Activated CD4-positive, alpha-beta T cell treated with anti-CD3 and anti-CD28 coated beads, Interleukin-2, amount 10 ng/mL, durations not matched to agents 7 days and 5 days (primary cell): ENCODE measurements around the gene ZNF507. TPM values are rescaled to one million over a fixed set of nuclear protein-coding genes. Genes with fewer than 3 reads are reported as not detected.

Experiments used
- CTCF ChIA-PET: fragments of 350-600 bp; sonication (Branson Sonifier 250); formaldehyde crosslinking; loops from one replicate; lab custom pipeline; 2021; ENCODE audit warnings: antibody characterized with exemption; lab: Charles Lee
- POLR2A ChIA-PET: fragments of 350-600 bp; sonication (Branson Sonifier 250); formaldehyde crosslinking; loops from one replicate; lab custom pipeline; 2021; ENCODE audit warnings: antibody characterized with exemption; lab: Charles Lee
- DNase-seq: peaks from one replicate; pipeline ENCODE4 v3.0.0-alpha.2; 2020
- H3K27ac Mint-ChIP-seq: one replicate; pipeline ENCODE4 v1.8.0; 2021; ENCODE audit warnings: mild to moderate bottlenecking, moderate library complexity, mixed read lengths
- H3K27me3 Mint-ChIP-seq: one replicate; pipeline ENCODE4 v1.8.0; 2021; ENCODE audit warnings: mixed read lengths
- H3K36me3 Mint-ChIP-seq: one replicate; pipeline ENCODE4 v1.8.0; 2021; ENCODE audit warnings: low read depth, mixed read lengths
- H3K4me1 Mint-ChIP-seq: one replicate; pipeline ENCODE4 v1.8.0; 2021; ENCODE audit warnings: mixed read lengths
- H3K4me3 Mint-ChIP-seq: one replicate; pipeline ENCODE4 v1.8.0; 2021; ENCODE audit warnings: mild to moderate bottlenecking, moderate library complexity, mixed read lengths
- H3K9me3 Mint-ChIP-seq: one replicate; pipeline ENCODE4 v1.8.0; 2021; ENCODE audit warnings: mixed read lengths
- total RNA-seq, 2 experiments: library from RNA; stranded (reverse); gene quantifications; one replicate each; pipeline ENCODE4 v1.2.3, GENCODE V29; 2021

Gene ZNF507
- 10 to 100 TPM; 30.4 to 33.3 TPM for total RNA-seq

DNA sequence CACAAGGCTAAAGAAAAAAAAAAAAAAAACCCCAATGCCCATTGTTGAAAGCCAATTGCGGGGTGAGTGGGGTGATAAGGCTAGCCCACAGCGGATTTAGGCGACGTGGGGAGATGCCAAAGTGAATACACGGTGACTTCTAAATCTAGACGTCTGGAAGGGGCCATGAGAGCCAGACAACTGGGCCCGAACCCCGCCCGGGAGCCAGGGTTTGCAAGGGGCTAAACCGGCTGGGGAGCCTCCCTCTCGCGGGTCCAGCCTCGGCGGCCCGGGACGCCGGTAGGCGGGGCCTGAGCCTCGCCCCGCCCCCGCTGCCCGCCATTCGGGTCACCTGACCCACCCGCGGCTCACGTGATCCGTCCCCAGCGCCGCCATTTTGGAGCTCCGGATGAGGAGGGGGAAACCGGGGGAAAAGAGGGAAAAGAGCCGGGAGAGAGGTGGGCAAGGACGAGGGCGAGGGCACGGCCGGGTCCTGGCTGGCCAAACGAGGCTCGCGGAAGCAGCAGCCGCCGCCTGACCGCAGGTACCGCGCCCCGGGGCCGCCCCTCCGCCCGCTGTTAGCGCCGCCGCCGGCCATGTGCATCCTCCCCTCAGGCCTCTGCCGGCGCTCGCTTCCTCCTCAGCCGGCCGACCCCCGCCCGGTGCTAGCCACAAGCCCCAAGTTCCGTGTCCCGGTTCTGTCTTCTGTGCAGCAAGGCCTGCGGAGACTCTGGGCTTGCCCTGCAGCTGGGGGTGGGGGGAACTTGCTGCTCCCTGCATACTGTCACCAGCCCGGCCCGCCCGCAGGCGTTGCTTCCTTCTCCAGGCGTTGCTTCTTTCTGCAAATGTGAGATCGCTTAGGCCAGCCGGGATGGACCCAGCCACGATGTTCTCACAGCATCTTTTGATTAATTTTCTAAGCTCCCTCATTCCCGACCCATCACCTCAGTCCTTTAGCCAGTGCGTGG lies at the start of gene ZNF507:
Gene ZNF507, plus strand, starts transcription at position 350 of the 947 bp plus-strand sequence. CDS start 7,221 bp downstream, outside the sequence.
- peak within 1 kb of the TSS; percentile 90 for H3K4me3 Mint-ChIP-seq

DNA sequence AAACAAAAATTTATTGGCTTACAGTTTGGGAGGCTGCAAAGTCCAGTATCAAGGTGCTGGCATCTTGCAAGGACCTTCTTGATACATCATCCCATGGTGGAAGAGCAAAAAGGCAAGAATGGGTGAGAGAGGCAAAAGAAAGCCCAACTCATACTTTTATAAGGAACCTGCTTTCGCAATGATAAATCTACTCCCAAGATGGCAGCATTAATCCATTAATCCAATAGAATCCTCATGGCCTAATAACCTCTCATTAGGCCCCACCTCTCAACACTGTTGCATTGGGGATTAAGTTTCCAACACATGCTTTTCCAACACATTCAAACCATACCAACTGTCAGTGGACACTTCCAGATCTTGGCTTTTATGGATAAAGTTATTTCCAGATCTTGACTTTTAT lies 48.7 kb upstream of the ZNF507 start:
- Mint-ChIP-seq H3K4me3 (no peak overlapping the region), H3K27ac (no peak overlapping the region), H3K9me3 (no peaks in the 10 kb centered on the region), H3K4me1 (no peaks in the 10 kb centered on the region), H3K27me3 (peaks cover 13% of the 10 kb centered on the region), H3K36me3 (no peaks in the 10 kb centered on the region)
- ChIA-PET POLR2A (no interaction called here), CTCF (no interaction called here)
- no peak for DNase-seq

More for the DNA sequence above, at the start of gene ZNF507:
- H3K4me1 Mint-ChIP-seq: peaks cover 33% of the 10 kb centered on the region
- H3K27ac Mint-ChIP-seq: peak within 1 kb of the TSS; percentile 92
- H3K9me3 Mint-ChIP-seq: no peaks in the 10 kb centered on the region
- ChIA-PET CTCF (interaction anchor here (1.0 to 1.1 kb wide), 2 partner anchors 11 to 228 kb away, joined by 3 read pairs; no protein-coding TSS in a partner anchor), POLR2A (interaction anchor here (0.6 kb wide), 1 partner anchor 60 kb away, joined by 3 read pairs; no protein-coding TSS in a partner anchor)
- peaks cover 6% of the 10 kb centered on the region for H3K27me3 Mint-ChIP-seq
- peak; percentile 87 for DNase-seq
- H3K36me3 Mint-ChIP-seq: peaks cover 31% of the 10 kb centered on the region

DNA sequence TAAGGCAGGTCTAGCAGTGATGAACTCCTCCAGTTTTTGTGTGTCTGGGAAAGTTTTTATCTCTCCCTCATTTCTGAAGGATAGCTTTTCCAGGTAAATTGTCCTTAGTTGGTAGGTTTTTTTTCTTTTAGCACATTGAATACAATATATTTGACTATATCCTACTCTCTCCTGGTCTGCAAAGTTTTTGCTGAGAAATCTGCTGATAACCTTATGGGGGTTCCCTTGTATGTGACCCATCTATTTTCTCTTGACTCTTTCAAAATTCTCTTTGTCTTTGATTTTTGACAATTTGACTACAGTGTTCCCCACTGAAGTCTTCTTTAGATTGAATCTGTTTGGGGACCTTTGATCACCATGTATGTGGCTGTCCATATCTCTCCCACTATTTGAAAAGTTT lies 42.6 kb upstream of the ZNF507 start:
- H3K4me1 Mint-ChIP-seq: no peaks in the 10 kb centered on the region

DNA sequence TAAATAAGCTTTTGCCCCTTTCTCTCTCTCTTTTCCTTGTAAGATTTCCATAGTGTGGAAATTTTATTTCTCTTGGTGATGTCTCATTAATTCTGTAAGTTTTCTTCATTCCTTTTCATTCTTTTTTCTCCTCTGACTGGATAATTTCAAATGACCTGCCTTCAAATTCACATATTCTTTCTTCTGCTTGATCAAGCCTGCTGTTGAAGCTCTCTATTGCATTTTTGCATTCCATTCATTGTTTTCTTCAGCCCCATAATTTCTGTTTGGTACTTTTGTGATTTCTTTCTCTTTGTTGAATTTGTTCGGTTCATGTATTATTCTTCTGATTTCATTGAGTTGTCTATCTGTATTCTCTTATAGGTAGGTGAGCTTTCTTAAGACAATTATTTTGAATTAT lies 42.2 kb upstream of the ZNF507 start:
- Mint-ChIP-seq H3K27ac (no peak overlapping the region), H3K4me1 (no peaks in the 10 kb centered on the region), H3K27me3 (peaks cover 20% of the 10 kb centered on the region), H3K9me3 (peaks cover 5% of the 10 kb centered on the region), H3K4me3 (no peak overlapping the region), H3K36me3 (no peaks in the 10 kb centered on the region)
- POLR2A ChIA-PET: no interaction called here
- CTCF ChIA-PET: no interaction called here
- no peak for DNase-seq

More for the DNA sequence above, 42.6 kb upstream of the ZNF507 start:
- ChIA-PET CTCF (no interaction called here), POLR2A (no interaction called here)
- Mint-ChIP-seq H3K36me3 (no peaks in the 10 kb centered on the region), H3K27me3 (peaks cover 20% of the 10 kb centered on the region), H3K27ac (no peak overlapping the region), H3K9me3 (peaks cover 5% of the 10 kb centered on the region), H3K4me3 (no peak overlapping the region)
- no peak for DNase-seq

DNA sequence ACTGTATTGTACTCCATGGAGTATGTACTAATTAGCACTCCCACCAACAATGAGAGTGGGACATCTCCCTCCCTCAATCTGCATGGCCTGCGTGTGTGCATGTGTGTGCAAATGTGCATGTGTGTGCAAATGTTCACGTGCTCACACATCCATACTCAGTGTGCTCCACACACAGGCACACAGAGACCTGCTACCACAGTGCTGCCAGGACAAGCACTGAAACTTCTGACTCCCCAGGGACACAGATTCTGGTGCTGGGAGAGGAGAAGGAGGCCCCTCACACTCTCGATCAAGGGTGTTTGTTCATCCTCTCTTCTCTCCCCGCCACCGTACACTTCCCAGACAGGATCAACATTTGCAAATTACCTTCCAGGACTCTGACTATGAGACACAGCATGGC lies 37.8 kb upstream of the ZNF507 start:
- Mint-ChIP-seq H3K4me3 (no peak overlapping the region), H3K4me1 (no peaks in the 10 kb centered on the region), H3K9me3 (peaks cover 5% of the 10 kb centered on the region), H3K36me3 (no peaks in the 10 kb centered on the region), H3K27ac (no peak overlapping the region), H3K27me3 (peaks cover 10% of the 10 kb centered on the region)
- ChIA-PET CTCF (no interaction called here), POLR2A (no interaction called here)
- DNase-seq: no peak

DNA sequence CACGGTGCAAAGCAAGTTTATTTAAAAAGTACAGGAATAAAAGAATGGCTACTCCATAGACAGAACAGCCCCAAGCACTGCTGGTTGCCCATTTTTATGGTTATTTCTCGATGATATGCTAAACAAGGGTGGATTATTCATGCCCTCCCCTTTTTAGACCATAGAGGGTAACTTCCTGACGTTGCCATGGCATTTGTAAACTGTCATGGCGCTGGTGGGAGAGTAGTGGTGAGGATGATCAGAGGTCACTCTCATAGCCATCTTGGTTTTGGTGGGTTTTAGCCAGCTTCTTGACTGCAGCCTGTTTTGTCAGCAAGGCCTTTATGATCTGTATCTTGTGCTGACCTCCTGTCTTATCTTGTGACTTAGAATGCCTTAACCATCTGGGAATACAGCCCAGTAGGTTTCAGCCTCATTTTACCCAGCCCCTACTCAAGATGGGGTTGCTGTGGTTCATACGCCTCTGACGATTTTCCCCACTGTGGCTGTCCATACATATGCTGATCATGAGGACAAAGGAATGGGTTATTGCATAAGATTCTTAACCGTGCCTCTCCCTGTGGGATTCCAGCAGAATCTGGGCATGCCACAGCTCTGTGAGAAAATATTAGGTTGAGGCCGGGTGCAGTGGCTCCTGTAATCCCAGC lies 36.9 kb upstream of the ZNF507 start:
- no peak overlapping the region for H3K27ac Mint-ChIP-seq
- H3K4me3 Mint-ChIP-seq: no peak overlapping the region
- no peaks in the 10 kb centered on the region for H3K4me1 Mint-ChIP-seq
- peaks cover 2% of the 10 kb centered on the region for H3K27me3 Mint-ChIP-seq
- H3K36me3 Mint-ChIP-seq: no peaks in the 10 kb centered on the region
- DNase-seq: no peak
- peaks cover 2% of the 10 kb centered on the region for H3K9me3 Mint-ChIP-seq
- ChIA-PET POLR2A (no interaction called here), CTCF (no interaction called here)

DNA sequence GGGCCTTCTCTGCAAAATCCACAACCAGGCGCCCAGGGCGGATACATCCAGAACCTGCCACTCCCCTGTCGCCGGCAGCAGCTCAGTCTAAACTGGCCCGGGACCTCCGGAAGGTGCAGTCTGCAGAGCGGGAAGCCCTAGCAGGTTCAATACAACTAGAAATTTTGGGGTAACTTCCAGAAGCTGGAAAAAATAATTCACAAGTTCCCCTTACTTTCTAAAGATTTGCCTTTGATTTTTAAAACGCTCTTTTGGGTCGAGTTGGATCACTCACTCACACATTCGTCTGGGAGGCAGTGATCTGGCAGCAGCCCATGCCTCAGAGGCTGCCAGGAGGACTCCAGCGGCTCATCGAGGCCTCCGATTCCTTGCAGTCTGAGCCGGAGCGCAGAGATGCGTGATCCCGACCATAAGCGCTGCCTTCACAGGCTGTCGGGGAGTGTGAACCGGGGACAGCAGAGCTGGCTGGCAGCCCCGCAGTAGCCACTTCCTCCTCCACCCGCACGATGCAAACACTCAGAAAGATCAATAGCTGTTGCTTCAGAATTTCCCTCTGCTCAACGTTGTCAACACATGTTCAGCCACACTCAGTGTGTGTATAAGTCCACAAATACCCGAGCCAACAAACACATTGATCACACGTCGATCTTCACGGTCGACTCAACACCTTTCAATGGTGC lies 35.6 kb upstream of the ZNF507 start:
- no peak for DNase-seq
- no peaks in the 10 kb centered on the region for H3K4me1 Mint-ChIP-seq
- peaks cover 3% of the 10 kb centered on the region for H3K27me3 Mint-ChIP-seq
- H3K9me3 Mint-ChIP-seq: no peaks in the 10 kb centered on the region
- POLR2A ChIA-PET: no interaction called here
- CTCF ChIA-PET: interaction anchor here (0.6 kb wide), 1 partner anchor 270 kb away, joined by 3 read pairs; no protein-coding TSS in a partner anchor
- no peak overlapping the region for H3K27ac Mint-ChIP-seq
- no peaks in the 10 kb centered on the region for H3K36me3 Mint-ChIP-seq
- H3K4me3 Mint-ChIP-seq: no peak overlapping the region

DNA sequence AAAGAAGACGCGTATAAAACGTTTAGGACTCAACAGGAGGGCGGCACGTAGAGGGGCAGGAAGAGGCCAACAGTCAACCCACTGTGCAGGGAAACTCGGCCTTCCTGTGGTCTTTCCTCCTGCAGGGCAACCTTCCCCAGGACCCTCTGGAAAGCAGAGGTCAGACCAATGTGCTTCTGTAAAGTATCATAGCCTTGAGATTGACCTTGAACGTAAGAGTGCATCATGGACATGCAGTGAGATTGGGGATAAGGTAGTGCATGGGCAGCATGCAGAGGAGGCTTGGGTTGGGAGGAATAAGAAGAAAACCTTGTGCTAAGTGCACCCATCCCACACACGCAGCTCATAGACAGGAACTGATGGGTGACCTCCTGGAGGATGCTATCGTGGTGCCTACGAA lies 34.0 kb upstream of the ZNF507 start:
- POLR2A ChIA-PET: no interaction called here
- H3K27ac Mint-ChIP-seq: no peak overlapping the region
- no peak for DNase-seq
- H3K4me3 Mint-ChIP-seq: no peak overlapping the region
- no peaks in the 10 kb centered on the region for H3K4me1 Mint-ChIP-seq
- peaks cover 5% of the 10 kb centered on the region for H3K27me3 Mint-ChIP-seq
- H3K36me3 Mint-ChIP-seq: no peaks in the 10 kb centered on the region
- H3K9me3 Mint-ChIP-seq: no peaks in the 10 kb centered on the region
- CTCF ChIA-PET: no interaction called here

DNA sequence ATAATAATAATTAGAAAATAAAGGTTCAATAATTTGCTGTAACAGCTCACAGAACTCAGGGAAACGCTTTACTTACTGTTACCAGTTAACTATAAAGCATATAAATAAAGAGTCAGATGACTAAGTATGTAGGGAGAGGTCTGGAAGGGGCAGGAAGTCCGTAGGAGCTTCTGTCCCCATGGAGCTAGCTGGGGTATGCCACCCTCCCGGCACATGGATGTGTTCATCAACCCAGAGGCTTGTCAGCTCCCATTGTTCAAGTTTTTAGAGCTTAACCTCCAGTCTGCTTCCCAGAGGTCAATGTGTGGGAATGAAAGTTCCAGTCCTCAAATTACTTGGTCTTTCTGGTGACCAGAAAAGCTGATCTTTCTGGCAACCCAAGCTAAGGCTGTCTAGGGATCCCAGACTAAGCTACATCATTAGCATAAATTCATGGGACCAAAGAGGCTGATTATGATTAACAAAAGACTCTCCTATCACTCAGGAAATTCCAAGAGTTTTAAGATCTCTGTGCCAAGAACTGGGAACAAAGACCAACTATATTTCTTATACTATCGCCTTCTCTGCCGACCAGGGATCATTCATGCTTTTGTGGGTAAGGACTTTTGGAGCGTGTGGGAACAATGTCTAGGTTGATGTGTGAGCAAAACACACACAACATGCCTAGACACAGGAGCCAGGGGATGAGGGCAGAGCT lies 31.7 kb upstream of the ZNF507 start:
- ChIA-PET CTCF (interaction anchor here (0.6 kb wide), 1 partner anchor 510 kb away, joined by 3 read pairs; no protein-coding TSS in a partner anchor), POLR2A (no interaction called here)
- no peaks in the 10 kb centered on the region for H3K9me3 Mint-ChIP-seq
- no peak overlapping the region for H3K4me3 Mint-ChIP-seq
- no peak for DNase-seq
- no peak overlapping the region for H3K27ac Mint-ChIP-seq
- no peaks in the 10 kb centered on the region for H3K4me1 Mint-ChIP-seq
- H3K36me3 Mint-ChIP-seq: no peaks in the 10 kb centered on the region
- H3K27me3 Mint-ChIP-seq: peaks cover 3% of the 10 kb centered on the region

DNA sequence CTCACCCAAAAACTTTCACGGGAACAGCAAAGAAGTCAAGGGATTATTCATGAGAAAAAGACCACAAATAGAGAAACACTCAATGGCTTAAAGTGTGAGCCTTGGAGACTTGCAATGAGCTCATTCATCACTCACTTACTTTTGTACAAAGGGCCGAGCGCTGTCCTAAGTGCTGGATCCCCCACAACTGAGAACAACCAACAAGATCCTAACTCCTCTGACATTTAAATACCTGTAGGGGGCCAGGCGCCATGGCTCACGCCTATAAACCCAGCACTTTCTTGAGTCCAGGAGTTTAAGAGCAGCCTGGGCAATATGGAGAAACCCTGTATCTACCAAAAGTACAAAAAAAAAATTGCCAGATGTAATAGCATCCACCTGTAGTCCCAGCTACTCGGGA lies 29.4 kb upstream of the ZNF507 start:
- H3K36me3 Mint-ChIP-seq: no peaks in the 10 kb centered on the region
- CTCF ChIA-PET: interaction anchor here (0.6 kb wide), 1 partner anchor 48 kb away, joined by 3 read pairs; no protein-coding TSS in a partner anchor
- H3K4me3 Mint-ChIP-seq: no peak overlapping the region
- no peak for DNase-seq
- H3K27me3 Mint-ChIP-seq: peaks cover 6% of the 10 kb centered on the region
- no peak overlapping the region for H3K27ac Mint-ChIP-seq
- no peaks in the 10 kb centered on the region for H3K9me3 Mint-ChIP-seq
- H3K4me1 Mint-ChIP-seq: no peaks in the 10 kb centered on the region
- POLR2A ChIA-PET: interaction anchor here (0.6 kb wide), 1 partner anchor 118 kb away, joined by 3 read pairs; no protein-coding TSS in a partner anchor

DNA sequence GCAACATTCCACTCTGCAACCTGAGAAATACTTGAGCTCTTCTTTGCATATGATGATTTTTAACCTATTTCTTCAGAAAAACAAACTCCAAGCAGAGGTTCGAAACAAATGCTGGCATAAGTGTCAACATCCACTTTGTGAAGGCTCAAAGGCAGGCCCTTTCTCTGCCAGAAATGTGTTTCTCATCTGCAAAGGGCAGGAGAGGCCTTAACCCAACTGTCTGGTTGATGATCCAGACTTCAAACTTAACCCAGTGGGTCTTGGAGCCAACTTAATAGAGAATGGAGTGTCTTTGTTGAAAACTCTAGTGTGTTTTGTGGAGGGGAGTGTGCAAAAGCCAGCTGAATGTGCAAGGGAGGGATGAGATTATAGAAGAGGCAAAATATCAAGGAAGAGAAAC lies 28.3 kb upstream of the ZNF507 start:
- peaks cover 6% of the 10 kb centered on the region for H3K27me3 Mint-ChIP-seq
- DNase-seq: no peak
- POLR2A ChIA-PET: no interaction called here
- CTCF ChIA-PET: no interaction called here
- no peaks in the 10 kb centered on the region for H3K9me3 Mint-ChIP-seq
- H3K27ac Mint-ChIP-seq: no peak overlapping the region
- no peaks in the 10 kb centered on the region for H3K4me1 Mint-ChIP-seq
- no peak overlapping the region for H3K4me3 Mint-ChIP-seq
- H3K36me3 Mint-ChIP-seq: no peaks in the 10 kb centered on the region

DNA sequence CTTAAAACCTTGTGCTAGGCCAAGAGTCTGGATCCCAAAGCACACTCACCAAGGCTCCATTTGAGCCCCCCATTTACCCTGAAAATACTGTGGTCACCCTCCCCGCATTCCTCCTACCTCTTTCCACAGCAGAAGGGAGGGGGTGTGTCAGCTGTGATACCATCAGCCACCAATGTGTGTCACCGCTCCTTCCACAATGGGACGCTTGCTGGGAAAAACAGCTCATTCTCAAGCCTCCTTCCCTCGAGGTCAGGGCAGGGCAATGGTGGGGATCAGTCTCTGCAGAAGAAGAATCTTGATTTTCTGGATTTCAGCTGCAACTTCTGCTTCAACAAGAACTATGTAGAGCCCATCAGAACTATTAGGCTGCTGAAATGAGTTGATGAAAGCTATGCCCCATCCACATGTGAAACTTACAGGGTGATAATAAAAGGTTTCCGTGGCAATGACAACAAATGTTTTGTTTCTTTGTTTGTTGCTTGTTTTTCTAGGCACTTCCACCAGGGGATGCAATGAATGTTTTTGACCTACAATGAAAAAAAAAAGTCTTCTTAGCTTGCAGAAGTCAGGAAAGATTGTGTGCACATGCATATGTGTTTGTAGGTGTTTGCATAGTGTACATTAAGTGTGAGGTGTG lies 26.4 kb upstream of the ZNF507 start:
- H3K9me3 Mint-ChIP-seq: no peaks in the 10 kb centered on the region
- H3K27ac Mint-ChIP-seq: no peak overlapping the region
- peaks cover 6% of the 10 kb centered on the region for H3K27me3 Mint-ChIP-seq
- no peak for DNase-seq
- no peak overlapping the region for H3K4me3 Mint-ChIP-seq
- ChIA-PET CTCF (interaction anchor here (0.6 kb wide), 1 partner anchor 176 kb away, joined by 3 read pairs; no protein-coding TSS in a partner anchor), POLR2A (no interaction called here)
- H3K36me3 Mint-ChIP-seq: no peaks in the 10 kb centered on the region
- no peaks in the 10 kb centered on the region for H3K4me1 Mint-ChIP-seq
